Measurements from ENCODE around the gene TMED8. TPM values are rescaled to one million over a fixed set of nuclear protein-coding genes. Genes with fewer than 3 reads are reported as not detected.

Gene TMED8
- polyA plus RNA-seq, 1 donor (not counting 4 experiments of a cell fraction or from before 2014, with no cell fraction given) = 7.3 TPM

DNA sequence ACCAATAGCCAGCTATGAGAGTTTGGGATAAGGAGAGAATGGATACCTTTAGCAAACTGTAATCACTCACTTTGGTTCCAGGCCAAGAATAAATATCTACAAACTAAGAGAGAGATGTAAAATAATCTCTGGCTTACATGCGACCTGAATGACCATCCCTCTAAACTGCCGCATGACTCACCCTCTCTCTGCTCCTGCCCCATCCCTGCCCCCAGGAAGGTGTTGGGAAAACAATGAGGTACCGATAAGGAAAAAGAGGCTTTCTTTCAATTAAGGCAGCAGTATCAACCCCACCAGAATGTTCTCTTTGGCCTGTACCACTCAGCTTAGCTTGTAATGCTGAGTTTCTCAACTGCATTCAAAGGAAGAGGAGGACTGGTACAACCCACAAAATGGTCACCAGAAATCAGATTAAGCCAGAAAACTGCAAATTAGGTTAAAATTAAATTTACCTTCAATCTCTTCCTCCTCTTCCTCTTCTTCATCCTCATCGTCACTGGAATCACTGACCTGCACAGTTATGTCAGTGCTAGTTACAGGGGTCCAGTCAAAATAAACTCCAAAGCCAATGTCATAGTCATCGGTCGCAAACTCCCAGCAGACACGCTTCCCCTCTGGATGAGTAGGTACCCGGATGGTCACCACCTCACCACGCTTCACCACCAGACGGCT lies 34.0 kb downstream of the TMED8 start:
- no peaks in the 10 kb centered on the region for H3K9me3 ChIP-seq (ENCODE audit: control insufficient read depth, low read depth, low read length)
- DNase-seq (ENCODE audit: low read depth, low spot score) (no peak), FAIRE-seq (no peak)
- no peak overlapping the region for H3K4me2 ChIP-seq (ENCODE audit: control insufficient read depth, extremely low read depth, insufficient read depth, low read depth, low read length)
- H3K27me3 ChIP-seq (ENCODE audit: control insufficient read depth, extremely low read depth, insufficient read depth, low read length) = no peaks in the 10 kb centered on the region
- H3K27ac ChIP-seq (ENCODE audit: control insufficient read depth, insufficient read depth, low read length) = no peak overlapping the region
- H3K9me1 ChIP-seq (ENCODE audit: control insufficient read depth, extremely low read depth, insufficient read depth, low read length) = no peaks in the 10 kb centered on the region
- H3K9ac ChIP-seq (ENCODE audit: control insufficient read depth, extremely low read depth, insufficient read depth, low read length) = no peak overlapping the region
- dilution Hi-C loops (cut with MboI; ENCODE audit: extremely low pct_ligation_motif_present, low sequenced_read_pairs) = no loop called here
- H3K79me2 ChIP-seq (ENCODE audit: control insufficient read depth, insufficient read depth, low read length) = no peaks in the 10 kb centered on the region
- H3K36me3 ChIP-seq (ENCODE audit: control insufficient read depth in 2 of 2, extremely low read depth in 1 of 2, insufficient read depth in 2 of 2, low read length in 2 of 2) = peaks cover 2 to 18% of the 10 kb centered on the region in 2 experiments
- H3K4me3 ChIP-seq (ENCODE audit: control insufficient read depth in 2 of 3, extremely low read depth in 1 of 3, insufficient read depth in 2 of 3, low read depth in 1 of 3, low read length in 3 of 3) = no peak overlapping the region
- no peaks in the 10 kb centered on the region for H3K4me1 ChIP-seq (ENCODE audit: control insufficient read depth, extremely low read depth, insufficient read depth, low read length)
- no peak for TF ChIP-seq EZH2 (IDR thresholded peaks at IDR 0.05; ENCODE audit: low read length)
- TF ChIP-seq, protein P1, sequence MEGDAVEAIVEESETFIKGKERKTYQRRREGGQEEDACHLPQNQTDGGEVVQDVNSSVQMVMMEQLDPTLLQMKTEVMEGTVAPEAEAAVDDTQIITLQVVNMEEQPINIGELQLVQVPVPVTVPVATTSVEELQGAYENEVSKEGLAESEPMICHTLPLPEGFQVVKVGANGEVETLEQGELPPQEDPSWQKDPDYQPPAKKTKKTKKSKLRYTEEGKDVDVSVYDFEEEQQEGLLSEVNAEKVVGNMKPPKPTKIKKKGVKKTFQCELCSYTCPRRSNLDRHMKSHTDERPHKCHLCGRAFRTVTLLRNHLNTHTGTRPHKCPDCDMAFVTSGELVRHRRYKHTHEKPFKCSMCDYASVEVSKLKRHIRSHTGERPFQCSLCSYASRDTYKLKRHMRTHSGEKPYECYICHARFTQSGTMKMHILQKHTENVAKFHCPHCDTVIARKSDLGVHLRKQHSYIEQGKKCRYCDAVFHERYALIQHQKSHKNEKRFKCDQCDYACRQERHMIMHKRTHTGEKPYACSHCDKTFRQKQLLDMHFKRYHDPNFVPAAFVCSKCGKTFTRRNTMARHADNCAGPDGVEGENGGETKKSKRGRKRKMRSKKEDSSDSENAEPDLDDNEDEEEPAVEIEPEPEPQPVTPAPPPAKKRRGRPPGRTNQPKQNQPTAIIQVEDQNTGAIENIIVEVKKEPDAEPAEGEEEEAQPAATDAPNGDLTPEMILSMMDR (optimal IDR thresholded peaks at IDR 0.05 in 1 of 3, IDR thresholded peaks at IDR 0.05 in 1 of 3, conservative IDR thresholded peaks at IDR 0.05 in 1 of 3; ENCODE audit: extremely low read depth in 1 of 3, insufficient read depth in 2 of 3, low read length in 3 of 3) = no peak
- no peak overlapping the region for H2AFZ ChIP-seq (ENCODE audit: control insufficient read depth, low read length)
- no peaks in the 10 kb centered on the region for H4K20me1 ChIP-seq (ENCODE audit: control insufficient read depth, extremely low read depth, insufficient read depth, low read length)

DNA sequence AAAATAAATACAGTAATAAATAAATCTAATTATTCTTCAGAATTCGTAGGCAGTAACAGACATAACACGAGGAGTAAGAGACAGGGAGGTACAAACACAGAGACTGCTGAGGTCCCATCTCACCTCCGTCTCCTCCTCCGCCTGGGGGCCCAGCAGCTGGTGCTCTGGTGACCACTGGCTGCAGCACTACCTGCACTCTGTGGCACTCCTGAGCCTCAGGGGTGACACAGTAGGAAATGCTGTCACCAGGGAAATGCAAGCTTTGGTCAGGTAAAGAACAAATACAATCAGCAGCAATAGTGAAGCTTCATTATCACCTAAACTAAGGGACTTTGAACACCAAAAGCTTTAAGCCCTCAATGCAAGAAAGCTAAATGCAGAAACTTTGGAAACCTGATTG lies 36.5 kb downstream of the TMED8 start:
- Histone ChIP-seq H3K36me3 (ENCODE audit: control insufficient read depth in 2 of 2, extremely low read depth in 1 of 2, insufficient read depth in 2 of 2, low read length in 2 of 2) (peaks cover 2 to 18% of the 10 kb centered on the region in 2 experiments), H3K9me1 (ENCODE audit: control insufficient read depth, extremely low read depth, insufficient read depth, low read length) (no peaks in the 10 kb centered on the region), H3K9ac (ENCODE audit: control insufficient read depth, extremely low read depth, insufficient read depth, low read length) (no peak overlapping the region), H3K4me3 (ENCODE audit: control insufficient read depth in 2 of 3, extremely low read depth in 1 of 3, insufficient read depth in 2 of 3, low read depth in 1 of 3, low read length in 3 of 3) (no peak overlapping the region), H4K20me1 (ENCODE audit: control insufficient read depth, extremely low read depth, insufficient read depth, low read length) (no peaks in the 10 kb centered on the region), H3K4me1 (ENCODE audit: control insufficient read depth, extremely low read depth, insufficient read depth, low read length) (no peaks in the 10 kb centered on the region), H2AFZ (ENCODE audit: control insufficient read depth, low read length) (no peak overlapping the region), H3K4me2 (ENCODE audit: control insufficient read depth, extremely low read depth, insufficient read depth, low read depth, low read length) (no peak overlapping the region), H3K9me3 (ENCODE audit: control insufficient read depth, low read depth, low read length) (no peaks in the 10 kb centered on the region), H3K79me2 (ENCODE audit: control insufficient read depth, insufficient read depth, low read length) (no peaks in the 10 kb centered on the region), H3K27ac (ENCODE audit: control insufficient read depth, insufficient read depth, low read length) (no peak overlapping the region), H3K27me3 (ENCODE audit: control insufficient read depth, extremely low read depth, insufficient read depth, low read length) (no peaks in the 10 kb centered on the region)
- TF ChIP-seq EZH2 (IDR thresholded peaks at IDR 0.05; ENCODE audit: low read length) = no peak
- TF ChIP-seq, protein P1 (optimal IDR thresholded peaks at IDR 0.05 in 1 of 3, IDR thresholded peaks at IDR 0.05 in 1 of 3, conservative IDR thresholded peaks at IDR 0.05 in 1 of 3; ENCODE audit: extremely low read depth in 1 of 3, insufficient read depth in 2 of 3, low read length in 3 of 3) = no peak
- dilution Hi-C loops (cut with MboI; ENCODE audit: extremely low pct_ligation_motif_present, low sequenced_read_pairs) = no loop called here
- no peak for DNase-seq (ENCODE audit: low read depth, low spot score)
- FAIRE-seq = no peak

Measured in keratinocyte (primary cell).